Aorta (tissue), 5 donors: Measurements from ENCODE around the gene DRC3. TPM values are rescaled to one million over a fixed set of nuclear protein-coding genes. Genes with fewer than 3 reads are reported as not detected.
A peak's percentile ranks its signal among the peaks of the same experiment; 100 is the strongest.

ENCODE experiments used
- ATAC-seq: fragments of 200-7000 bp; cut with Tn5 transposase; one replicate; pipeline ENCODE4 v1.9.1; 2022; ENCODE audit warnings: moderate library complexity; ENCODE audit not compliant: low FRiP score
- DNase-seq, 2 donors: peaks; one replicate each; pipeline ENCODE4 v3.0.0-alpha.2; 2020
- H3K27ac ChIP-seq, 2 donors: one replicate each; pipeline ENCODE4 v1.5.1; 2013; ENCODE audit warnings: low read length in 2 of 2, mild to moderate bottlenecking in 2 of 2, moderate library complexity in 2 of 2, control low read depth in 1 of 2, inconsistent platforms in 1 of 2, low read depth in 1 of 2
- H3K27me3 ChIP-seq, 2 donors: one replicate each; pipeline ENCODE4 v1.6.1; 2013; ENCODE audit warnings: control low read depth in 1 of 2, low read length in 1 of 2, mild to moderate bottlenecking in 1 of 2, moderate library complexity in 1 of 2; ENCODE audit not compliant: insufficient read depth in 2 of 2, control insufficient read depth in 1 of 2
- H3K36me3 ChIP-seq, 2 donors: one replicate each; pipeline ENCODE4 v1.6.1; 2013; ENCODE audit warnings: control low read depth in 1 of 2, low read length in 1 of 2, mild to moderate bottlenecking in 1 of 2; ENCODE audit not compliant: insufficient read depth in 2 of 2, control insufficient read depth in 1 of 2
- H3K4me1 ChIP-seq, 2 donors: one replicate each; pipeline ENCODE4 v1.6.1; 2013; ENCODE audit warnings: low read length in 2 of 2, control low read depth in 1 of 2, mild to moderate bottlenecking in 1 of 2, moderate library complexity in 1 of 2; ENCODE audit not compliant: insufficient read depth in 2 of 2, control insufficient read depth in 1 of 2
- H3K4me3 ChIP-seq, 2 donors: one replicate each; pipeline ENCODE4 v1.5.1; 2013; ENCODE audit warnings: low read length in 2 of 2, control low read depth in 1 of 2, mild to moderate bottlenecking in 1 of 2
- H3K9me3 ChIP-seq: one replicate; pipeline ENCODE4 v1.6.1; 2013; ENCODE audit warnings: mild to moderate bottlenecking, low read length; ENCODE audit not compliant: control insufficient read depth
- WGBS, 2 donors: extraction: QIAGEN DNeasy Blood & Tissue Kit; methylation state at CpG; one replicate each; pipeline ENCODE4 v1.1.7; 2013; 5-methylcytosine and 5-hydroxymethylcytosine counted together
- intact Hi-C, 2 donors: fragments of 100-400 bp; cut with DNase I; formaldehyde crosslinking; loops; one replicate each; pipeline versions ENCODE4 v1.14.2 to v1.15.0; 2022
- polyA plus RNA-seq, 2 donors: library from polyadenylated mRNA; stranded (reverse); fragments of 200-250 nt; gene quantifications; one replicate each; pipeline ENCODE4 v1.2.3, GENCODE V29; 2013
- total RNA-seq, 2 donors: library from RNA; stranded (reverse); fragmentation: NEBNext Ultra II Directional; extraction: Animal tissue kit (Norgen Biotek cat#: 25700); gene quantifications; one replicate each; pipeline ENCODE4 v1.2.1, GENCODE V29; 2021
- donor health status: healthy with polysubstance abuse.
- donor health status: Bipolar disorder and iron deficiency.
- donor health status: DM: no; HTN: no; CAD: no.
- donor health status: DM: no; HTN: no; CAD: no.
- donor health status: DM: yes; HTN: yes; CAD: no.

The DRC3 gene
- total and polyA plus RNA-seq, 4 donors = 1.4 to 7.9 (median 2.4) TPM

DNA sequence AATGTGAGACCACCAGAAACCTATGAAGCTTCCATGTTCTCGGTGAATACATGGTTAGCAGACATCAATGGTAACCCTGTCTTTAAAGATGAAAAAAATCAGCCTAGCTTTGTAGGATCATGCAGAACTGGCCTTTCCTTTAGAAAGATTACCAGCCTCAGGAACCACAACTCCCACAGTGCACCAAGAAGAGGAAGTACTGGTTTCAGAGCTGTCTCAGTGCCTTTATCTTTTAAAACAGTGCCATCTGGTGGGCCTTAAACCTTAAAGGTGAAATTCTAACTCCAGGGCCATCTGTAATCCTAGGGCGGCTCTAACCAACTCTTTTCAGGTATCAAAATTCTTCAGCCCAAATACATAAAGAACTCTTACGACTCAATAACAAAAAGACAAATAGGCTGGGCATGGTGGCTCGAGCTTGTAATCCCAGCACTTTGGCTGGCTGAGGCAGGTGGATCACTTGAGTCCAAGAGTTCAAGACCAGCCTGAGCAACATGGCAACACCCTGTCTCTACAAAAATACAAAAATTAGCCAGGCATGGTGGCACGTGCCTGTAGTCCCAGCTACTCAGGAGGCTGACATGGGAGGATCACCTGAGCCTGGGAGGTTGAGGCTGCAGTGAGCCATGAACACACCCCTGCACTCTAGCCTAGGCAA lies 60.9 kb downstream of the DRC3 start:
- Histone ChIP-seq H3K27me3 (no peaks in the 10 kb centered on the region), H3K4me3 (no peak overlapping the region), H3K36me3 (peaks cover 0 to 2% of the 10 kb centered on the region in 2 donors), H3K9me3 (no peaks in the 10 kb centered on the region), H3K4me1 (no peaks in the 10 kb centered on the region), H3K27ac (no peak overlapping the region)
- intact Hi-C loops = loop anchor here (1.0 to 10.0 kb wide), 5 partner anchors 149 to 352 kb away; partner anchors contain the start of gene RAI1 (in 2 of the 2)
- 24 to 27% methylated on average over 5 of the region's 5 CpGs for WGBS, 2 donors
- no peak for DNase-seq
- ATAC-seq = peak; percentile 91

GRCh38 chr17:18035704-18036103 lies 63.0 kb downstream of the DRC3 start:
- H3K9me3 ChIP-seq = no peaks in the 10 kb centered on the region
- intact Hi-C loops = loop anchor here in 1 of 2 donors (10.0 kb wide), 2 partner anchors 221 to 261 kb away; no protein-coding TSS in a partner anchor
- peaks cover 0 to 2% of the 10 kb centered on the region in 2 donors for H3K36me3 ChIP-seq

DNA sequence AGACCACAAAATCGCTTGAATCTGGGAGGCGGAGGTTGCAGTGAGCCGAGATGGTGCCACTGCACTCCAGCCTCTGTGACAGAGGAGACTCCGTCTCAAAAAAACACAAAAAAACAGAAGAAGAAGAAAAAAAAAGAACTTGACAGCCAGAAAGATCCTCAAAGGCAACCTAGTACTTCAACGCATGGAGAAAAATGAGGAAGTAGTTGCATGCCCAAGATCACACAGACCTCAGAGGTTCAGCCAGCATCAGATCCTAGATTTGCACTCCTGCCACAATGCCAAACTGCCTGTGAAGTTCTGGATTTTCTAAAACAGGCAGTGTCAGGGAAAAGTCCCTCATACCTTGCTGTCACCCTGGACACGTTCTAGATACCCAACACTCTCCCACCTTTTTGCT lies 64.8 kb downstream of the DRC3 start:
- Histone ChIP-seq H3K27me3 (no peaks in the 10 kb centered on the region), H3K4me1 (no peaks in the 10 kb centered on the region), H3K36me3 (no peaks in the 10 kb centered on the region), H3K4me3 (no peak overlapping the region), H3K9me3 (no peaks in the 10 kb centered on the region), H3K27ac (no peak overlapping the region)
- DNase-seq = no peak
- WGBS, 2 donors = 76 to 79% methylated on average over 6 of the region's 6 CpGs
- no peak for ATAC-seq
- intact Hi-C loops = loop anchor here in 1 of 2 donors (10.0 kb wide), 2 partner anchors 223 to 263 kb away; no protein-coding TSS in a partner anchor

More at GRCh38 chr17:18035704-18036103, 63.0 kb downstream of the DRC3 start:
- Histone ChIP-seq H3K27ac (no peak overlapping the region), H3K27me3 (no peaks in the 10 kb centered on the region), H3K4me3 (no peak overlapping the region), H3K4me1 (no peaks in the 10 kb centered on the region)
- DNase-seq (no peak), ATAC-seq (no peak)
- WGBS, 2 donors = 77 to 82% methylated on average over 2 of the region's 2 CpGs

DNA sequence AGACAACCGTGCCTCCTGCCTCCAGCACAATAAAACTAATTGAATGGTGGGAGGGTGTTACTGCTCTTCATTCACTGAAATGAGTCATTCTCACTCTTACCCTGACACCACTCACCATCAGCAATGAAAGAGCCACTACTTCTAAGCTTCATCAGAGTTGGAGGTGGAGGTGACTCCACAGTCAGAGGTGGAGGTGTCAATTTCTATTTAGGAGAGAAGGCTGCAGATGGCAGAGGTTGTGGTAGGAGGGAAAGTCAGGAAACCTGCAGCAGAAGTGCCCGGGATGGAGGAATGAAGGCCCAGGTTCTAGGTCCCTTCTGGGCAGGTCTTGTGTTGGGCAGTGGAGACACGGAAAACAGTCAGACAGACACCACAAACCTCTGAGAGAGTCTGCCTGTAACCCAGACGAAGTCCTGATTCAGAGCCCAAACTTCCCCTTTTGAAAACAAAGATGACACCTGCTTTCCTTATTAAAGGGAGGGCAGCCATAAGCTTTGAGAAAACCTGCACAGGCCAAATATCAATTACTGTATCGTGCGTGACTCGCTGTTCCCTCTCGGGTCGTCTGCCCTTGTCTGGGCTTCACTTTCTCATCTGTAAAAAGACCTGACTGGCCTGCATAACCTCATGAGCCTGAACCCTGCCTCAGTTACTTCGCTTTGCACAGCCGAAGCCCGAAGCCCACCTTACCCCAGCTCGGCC lies 65.6 kb downstream of the DRC3 start:
- DNase-seq = no peak

DNA sequence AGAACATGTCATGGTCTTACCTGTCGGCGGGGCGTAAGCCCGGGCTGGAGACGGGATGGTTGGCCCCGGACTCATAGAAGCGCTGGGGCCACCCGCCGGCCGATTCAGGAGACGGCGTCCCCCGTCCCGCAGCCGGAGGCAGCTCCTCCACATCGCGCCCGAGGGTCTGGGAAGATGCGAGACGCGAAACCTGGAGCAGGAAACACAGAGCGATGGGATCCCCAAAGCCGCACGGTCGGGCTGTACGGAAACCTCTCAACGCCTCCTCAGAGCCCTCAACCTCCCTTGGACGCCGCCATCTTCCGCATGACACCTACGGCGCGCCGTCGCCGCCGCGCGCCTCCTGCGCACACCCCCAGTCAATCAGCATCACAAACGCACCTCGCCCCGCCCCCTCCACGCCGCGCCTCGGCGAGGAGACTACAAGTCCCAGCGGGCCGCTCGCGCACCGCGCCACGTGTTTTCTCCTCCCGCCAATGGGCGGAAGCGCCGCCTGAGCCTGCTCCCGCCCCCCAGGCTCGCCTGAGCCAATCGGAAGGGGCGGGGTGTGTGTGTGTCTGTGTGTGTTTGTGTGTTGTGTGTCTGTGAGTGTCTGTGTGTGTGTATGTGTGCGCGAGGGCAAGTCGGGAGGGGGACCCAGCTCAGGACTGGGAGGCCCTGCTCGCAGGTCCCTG lies 66.3 kb downstream of the DRC3 start, which contains the start of the genes ATPAF2 and GID4:
Gene ATPAF2, minus strand, starts transcription at position 308 of the 674 bp plus-strand sequence. Its CDS starts 155 bp downstream, at position 153.
Gene GID4, plus strand, starts transcription at position 548 of the 674 bp plus-strand sequence. Its CDS starts 57 bp downstream, at position 605.
- H3K4me1 ChIP-seq = no peaks in the 10 kb centered on the region
- H3K9me3 ChIP-seq = no peaks in the 10 kb centered on the region
- peak within 1 kb of the TSS in 1 of 2 donors; percentile 49 for H3K27ac ChIP-seq
- no peaks in the 10 kb centered on the region for H3K27me3 ChIP-seq
- DNase-seq = peak; percentile 100
- ATAC-seq = peak; percentile 100
- peak within 1 kb of the TSS; percentile 54 to 83 for H3K4me3 ChIP-seq
- intact Hi-C loops = loop anchor here in 1 of 2 donors (1.0 to 10.0 kb wide), 3 partner anchors 67 to 264 kb away; partner anchors contain the start of genes DRC3 and TOM1L2
- WGBS, 2 donors = 1% methylated on average over 64 to 67 of the region's 67 CpGs
- H3K36me3 ChIP-seq = no peaks in the 10 kb centered on the region

More for the DNA sequence above, 65.6 kb downstream of the DRC3 start:
- H3K9me3 ChIP-seq = no peaks in the 10 kb centered on the region
- H3K36me3 ChIP-seq = no peaks in the 10 kb centered on the region
- intact Hi-C loops = loop anchor here in 1 of 2 donors (10.0 kb wide), 2 partner anchors 223 to 263 kb away; no protein-coding TSS in a partner anchor
- ATAC-seq = no peak
- H3K27ac ChIP-seq = peak overlapping the region in 1 of 2 donors; percentile 49
- H3K4me1 ChIP-seq = no peaks in the 10 kb centered on the region
- no peaks in the 10 kb centered on the region for H3K27me3 ChIP-seq
- H3K4me3 ChIP-seq = peak overlapping the region; percentile 54 to 83
- WGBS, 2 donors = 8% methylated on average over 13 of the region's 13 CpGs

DNA sequence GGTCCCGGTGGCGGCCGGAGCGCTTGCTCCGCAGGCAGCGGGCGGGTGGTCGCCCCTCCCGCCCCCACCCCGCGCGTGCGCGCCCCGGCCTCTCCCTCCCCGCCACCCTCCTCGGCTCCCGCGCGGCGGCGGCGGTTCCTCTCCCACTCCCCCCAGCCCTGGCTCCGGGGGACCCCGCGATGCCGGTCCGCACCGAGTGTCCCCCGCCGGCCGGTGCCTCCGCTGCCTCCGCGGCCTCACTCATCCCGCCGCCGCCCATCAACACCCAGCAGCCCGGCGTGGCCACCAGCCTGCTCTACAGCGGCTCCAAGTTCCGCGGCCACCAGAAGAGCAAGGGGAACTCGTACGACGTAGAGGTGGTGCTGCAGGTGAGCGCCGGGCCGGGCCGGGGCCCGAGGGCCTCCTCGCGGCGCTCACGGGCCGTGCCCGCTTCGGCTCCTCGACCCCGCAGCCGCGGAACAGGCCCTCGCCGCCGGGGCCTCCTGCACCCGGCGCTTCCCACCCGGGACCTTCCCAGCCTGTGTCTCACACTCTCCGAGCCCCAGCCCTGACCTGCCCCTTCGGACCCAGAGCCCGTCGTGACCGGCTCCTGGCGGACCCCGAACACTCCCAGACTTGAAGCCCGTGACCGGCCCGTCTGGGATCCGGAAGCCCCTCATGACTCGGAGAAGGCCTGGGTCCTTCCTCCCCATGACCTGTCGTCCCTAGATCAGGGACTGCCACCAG lies 67.0 kb downstream of the DRC3 start:
- WGBS, 2 donors = 0 to 1% methylated on average over 60 to 81 of the region's 81 CpGs
- H3K9me3 ChIP-seq = no peaks in the 10 kb centered on the region
- peak overlapping the region; percentile 31 to 52 for H3K4me3 ChIP-seq
- no peaks in the 10 kb centered on the region for H3K4me1 ChIP-seq
- ATAC-seq (peak; percentile 66), DNase-seq (peak in 1 of 2 donors; percentile 67)
- no peak overlapping the region for H3K27ac ChIP-seq
- H3K27me3 ChIP-seq = no peaks in the 10 kb centered on the region
- no peaks in the 10 kb centered on the region for H3K36me3 ChIP-seq
- intact Hi-C loops = loop anchor here in 1 of 2 donors (1.0 to 10.0 kb wide), 3 partner anchors 67 to 265 kb away; partner anchors contain the start of genes DRC3 and TOM1L2

DNA sequence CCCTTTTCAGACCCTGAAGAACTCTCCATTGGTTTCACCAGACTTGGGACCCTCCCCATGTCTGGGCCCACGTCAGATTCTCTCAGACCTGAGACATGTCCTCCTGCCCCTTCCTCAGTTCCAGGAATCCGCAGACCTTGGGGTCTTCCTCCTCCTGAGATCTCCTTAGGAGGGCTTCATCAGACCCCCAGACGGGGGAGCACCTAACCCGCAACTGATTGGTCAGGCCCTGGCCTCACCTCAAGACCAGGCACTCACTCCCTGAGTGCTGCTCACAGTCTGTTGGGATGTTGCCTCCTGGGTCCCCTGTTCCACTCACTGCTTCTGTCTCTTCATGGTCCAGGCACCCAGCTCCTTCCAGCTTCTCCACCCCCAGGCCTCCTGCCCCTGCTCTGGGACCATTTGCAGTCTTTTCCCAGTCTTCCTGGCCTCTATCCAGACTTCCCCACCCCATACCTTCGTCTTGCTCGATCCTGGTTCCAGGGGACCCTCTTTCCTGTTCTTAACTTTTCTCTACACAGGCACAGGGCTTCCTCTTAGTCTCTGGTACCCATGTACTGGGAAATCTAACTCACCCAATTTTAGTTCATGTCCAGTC lies 67.7 kb downstream of the DRC3 start:
- peak overlapping the region; percentile 31 to 52 for H3K4me3 ChIP-seq
- ATAC-seq (no peak), DNase-seq (no peak)
- H3K9me3 ChIP-seq = no peaks in the 10 kb centered on the region
- WGBS, 2 donors = 23 to 24% methylated on average over 6 of the region's 6 CpGs
- H3K4me1 ChIP-seq = no peaks in the 10 kb centered on the region
- H3K27me3 ChIP-seq = no peaks in the 10 kb centered on the region
- intact Hi-C loops = no loop called here
- no peaks in the 10 kb centered on the region for H3K36me3 ChIP-seq
- no peak overlapping the region for H3K27ac ChIP-seq
